GM19023 (cell line): ENCODE measurements around the gene MCRS1.
A peak's percentile ranks its signal among the peaks of the same experiment; 100 is the strongest.
"Not testable (repeated sequence)": the region's sequence is repeated elsewhere in the genome, so short reads cannot be mapped to it uniquely, and the experiment has no call there.

Source experiments
- ATAC-seq: cut with Tn5 transposase; IDR thresholded peaks from one replicate; pipeline ENCODE4 v1.9.1; 2021; ENCODE audit warnings: mild to moderate bottlenecking, moderate library complexity; ENCODE audit not compliant: unreplicated experiment

The MCRS1 gene

GRCh38 chr12:49541911-49542505 is 25.9 kb downstream of the MCRS1 start:
- ATAC-seq, result no peak

- ATAC-seq, result no peak
Observed at GRCh38 chr12:49541140-49541861, 26.6 kb downstream of the MCRS1 start.

GRCh38 chr12:49540229-49541139 is 27.5 kb downstream of the MCRS1 start:
- ATAC-seq, result no peak

GRCh38 chr12:49539406-49540228 is 28.3 kb downstream of the MCRS1 start:
- ATAC-seq, result no peak

GRCh38 chr12:49538510-49539403 is 29.2 kb downstream of the MCRS1 start, which contains the start of gene KCNH3:
KCNH3 (plus strand) TSS chr12:49539030; CDS start chr12:49539417, 387 bp downstream.
- peak; percentile 68 for ATAC-seq

- ATAC-seq, result no peak
Observed at GRCh38 chr12:49537752-49538509, 30.0 kb downstream of the MCRS1 start.

GRCh38 chr12:49537231-49537751 is 30.7 kb downstream of the MCRS1 start:
- no peak for ATAC-seq

GRCh38 chr12:49536526-49537071 is 31.3 kb downstream of the MCRS1 start:
- ATAC-seq, result no peak

- ATAC-seq, result no peak
Observed at GRCh38 chr12:49535921-49536525, 31.9 kb downstream of the MCRS1 start.

GRCh38 chr12:49534731-49535278 is 33.1 kb downstream of the MCRS1 start:
- ATAC-seq, result no peak

- not testable (repeated sequence) for ATAC-seq
Observed at GRCh38 chr12:49534122-49534521, 33.8 kb downstream of the MCRS1 start.

GRCh38 chr12:49533331-49533730 is 34.6 kb downstream of the MCRS1 start:
- ATAC-seq, result no peak

GRCh38 chr12:49531745-49532144 is 36.2 kb downstream of the MCRS1 start:
- ATAC-seq, result no peak

GRCh38 chr12:49529414-49529813 is 38.5 kb downstream of the MCRS1 start:
- ATAC-seq, result no peak

- ATAC-seq, result no peak
Observed at GRCh38 chr12:49527361-49528130, 40.4 kb downstream of the MCRS1 start.

GRCh38 chr12:49525942-49526341 is 42.0 kb downstream of the MCRS1 start:
- ATAC-seq, result no peak
